ENCODE results near the gene ROBO1. TPM values are rescaled to one million over a fixed set of nuclear protein-coding genes. Genes with fewer than 3 reads are reported as not detected.

Gene ROBO1
- polyA plus RNA-seq, 2 donors = 4.7 to 12.0 TPM

- Histone ChIP-seq H3K4me1 (ENCODE audit: control insufficient read depth in 2 of 2, insufficient read depth in 2 of 2, low read length in 1 of 2) (no peaks in the 10 kb centered on the region), H3K36me3 (ENCODE audit: control insufficient read depth in 2 of 2, insufficient read depth in 2 of 2, low read length in 1 of 2) (no peaks in the 10 kb centered on the region), H3K27me3 (ENCODE audit: control insufficient read depth in 1 of 2, insufficient read depth in 2 of 2, low read length in 2 of 2) (no peaks in the 10 kb centered on the region), H3K27ac (ENCODE audit: low read depth in 2 of 2, low read length in 1 of 2) (no peak overlapping the region), H3K4me3 (ENCODE audit: low read depth in 1 of 2, low read length in 2 of 2) (no peak overlapping the region), H3K9me3 (ENCODE audit: control insufficient read depth in 2 of 2, insufficient read depth in 1 of 2, low read depth in 1 of 2, low read length in 1 of 2) (no peaks in the 10 kb centered on the region)
- WGBS, 2 donors = 51 to 56% methylated on average over 3 of the region's 3 CpGs
Observed at GRCh38 chr3:79414806-79415205, 353.0 kb downstream of the ROBO1 start.

DNA sequence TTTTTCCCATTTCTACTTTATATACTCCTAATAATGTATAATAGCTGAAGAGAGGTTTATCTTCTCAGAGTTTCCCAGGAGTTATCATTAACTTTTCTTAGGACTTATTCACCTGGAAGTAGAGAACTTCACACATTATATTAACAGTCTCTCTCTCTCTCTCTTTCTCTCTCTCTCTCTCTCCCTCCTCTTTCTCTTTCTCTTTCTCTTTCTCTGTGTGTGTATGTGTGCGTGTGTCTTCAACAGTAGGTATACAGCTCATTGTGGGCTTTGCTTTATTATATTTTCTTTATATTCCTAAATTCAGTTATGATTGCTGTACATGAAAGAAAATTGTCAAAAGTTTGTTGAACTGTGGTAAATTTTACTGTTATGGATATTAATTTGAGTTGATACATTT, 353.8 kb downstream of the ROBO1 start:
- WGBS, 2 donors = 69 to 80% methylated on average over 1 of the region's 1 CpG
- no peak overlapping the region for H3K27ac ChIP-seq (ENCODE audit: low read depth in 2 of 2, low read length in 1 of 2)

DNA sequence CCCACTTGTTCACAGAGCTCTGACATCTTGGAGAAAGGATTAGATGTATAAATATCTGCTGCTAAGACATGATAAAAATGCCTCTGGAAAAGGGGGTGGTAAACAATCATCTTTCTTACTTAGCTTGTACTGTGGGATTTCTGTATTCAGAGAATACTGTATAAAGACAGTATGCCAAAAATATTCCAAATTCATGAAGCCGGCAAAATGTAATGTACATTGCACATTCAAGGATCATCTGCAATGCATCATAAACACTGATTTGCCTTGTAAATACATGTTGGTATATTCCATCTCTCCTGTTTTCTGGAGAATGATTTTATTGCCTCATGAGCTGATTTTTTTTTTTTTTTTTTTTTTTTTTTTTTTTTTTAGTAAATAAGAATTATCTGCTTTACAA, 355.3 kb downstream of the ROBO1 start:
- Histone ChIP-seq H3K36me3 (ENCODE audit: control insufficient read depth in 2 of 2, insufficient read depth in 2 of 2, low read length in 1 of 2) (no peaks in the 10 kb centered on the region), H3K27me3 (ENCODE audit: control insufficient read depth in 1 of 2, insufficient read depth in 2 of 2, low read length in 2 of 2) (no peaks in the 10 kb centered on the region), H3K4me3 (ENCODE audit: low read depth in 1 of 2, low read length in 2 of 2) (no peak overlapping the region), H3K27ac (ENCODE audit: low read depth in 2 of 2, low read length in 1 of 2) (no peak overlapping the region), H3K9me3 (ENCODE audit: control insufficient read depth in 2 of 2, insufficient read depth in 1 of 2, low read depth in 1 of 2, low read length in 1 of 2) (no peaks in the 10 kb centered on the region), H3K4me1 (ENCODE audit: control insufficient read depth in 2 of 2, insufficient read depth in 2 of 2, low read length in 1 of 2) (no peaks in the 10 kb centered on the region)
- 0% methylated on average over 1 of the region's 1 CpG for WGBS, 2 donors

More for the DNA sequence above, 353.8 kb downstream of the ROBO1 start:
- Histone ChIP-seq H3K9me3 (ENCODE audit: control insufficient read depth in 2 of 2, insufficient read depth in 1 of 2, low read depth in 1 of 2, low read length in 1 of 2) (no peaks in the 10 kb centered on the region), H3K36me3 (ENCODE audit: control insufficient read depth in 2 of 2, insufficient read depth in 2 of 2, low read length in 1 of 2) (no peaks in the 10 kb centered on the region), H3K4me3 (ENCODE audit: low read depth in 1 of 2, low read length in 2 of 2) (no peak overlapping the region), H3K27me3 (ENCODE audit: control insufficient read depth in 1 of 2, insufficient read depth in 2 of 2, low read length in 2 of 2) (no peaks in the 10 kb centered on the region), H3K4me1 (ENCODE audit: control insufficient read depth in 2 of 2, insufficient read depth in 2 of 2, low read length in 1 of 2) (no peaks in the 10 kb centered on the region)

DNA sequence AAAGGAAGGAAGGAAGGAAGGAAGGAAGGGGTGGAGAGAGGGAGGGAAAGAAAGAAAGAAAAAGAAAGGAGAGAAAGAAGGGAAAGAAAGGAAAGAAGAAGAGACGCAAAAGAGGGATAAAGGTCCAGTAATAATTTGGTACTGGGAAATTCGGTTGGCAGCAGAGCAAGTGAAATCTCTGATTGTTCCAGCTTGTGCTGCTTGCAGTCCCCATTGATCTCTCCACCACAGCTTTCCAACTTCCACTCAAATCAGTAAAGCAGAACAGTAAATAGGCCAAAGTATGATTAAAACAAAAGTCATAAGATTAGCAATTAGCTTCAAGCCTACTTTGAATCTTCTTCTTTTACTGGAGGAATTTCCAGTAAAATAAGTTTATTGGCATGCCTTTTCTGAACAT, 357.2 kb downstream of the ROBO1 start:
- 66 to 71% methylated on average over 2 of the region's 2 CpGs for WGBS, 2 donors
- Histone ChIP-seq H3K4me1 (ENCODE audit: control insufficient read depth in 2 of 2, insufficient read depth in 2 of 2, low read length in 1 of 2) (no peaks in the 10 kb centered on the region), H3K4me3 (ENCODE audit: low read depth in 1 of 2, low read length in 2 of 2) (no peak overlapping the region), H3K36me3 (ENCODE audit: control insufficient read depth in 2 of 2, insufficient read depth in 2 of 2, low read length in 1 of 2) (no peaks in the 10 kb centered on the region), H3K27me3 (ENCODE audit: control insufficient read depth in 1 of 2, insufficient read depth in 2 of 2, low read length in 2 of 2) (no peaks in the 10 kb centered on the region), H3K9me3 (ENCODE audit: control insufficient read depth in 2 of 2, insufficient read depth in 1 of 2, low read depth in 1 of 2, low read length in 1 of 2) (no peaks in the 10 kb centered on the region), H3K27ac (ENCODE audit: low read depth in 2 of 2, low read length in 1 of 2) (no peak overlapping the region)

GRCh38 chr3:79410136-79410535, 357.7 kb downstream of the ROBO1 start:
- H3K27ac ChIP-seq (ENCODE audit: low read depth in 2 of 2, low read length in 1 of 2) = no peak overlapping the region
- 78 to 87% methylated on average over 2 of the region's 2 CpGs for WGBS, 2 donors
- H3K27me3 ChIP-seq (ENCODE audit: control insufficient read depth in 1 of 2, insufficient read depth in 2 of 2, low read length in 2 of 2) = no peaks in the 10 kb centered on the region
- no peaks in the 10 kb centered on the region for H3K9me3 ChIP-seq (ENCODE audit: control insufficient read depth in 2 of 2, insufficient read depth in 1 of 2, low read depth in 1 of 2, low read length in 1 of 2)
- H3K36me3 ChIP-seq (ENCODE audit: control insufficient read depth in 2 of 2, insufficient read depth in 2 of 2, low read length in 1 of 2) = no peaks in the 10 kb centered on the region
- H3K4me1 ChIP-seq (ENCODE audit: control insufficient read depth in 2 of 2, insufficient read depth in 2 of 2, low read length in 1 of 2) = no peaks in the 10 kb centered on the region
- H3K4me3 ChIP-seq (ENCODE audit: low read depth in 1 of 2, low read length in 2 of 2) = no peak overlapping the region

- Histone ChIP-seq H3K36me3 (ENCODE audit: control insufficient read depth in 2 of 2, insufficient read depth in 2 of 2, low read length in 1 of 2) (no peaks in the 10 kb centered on the region), H3K27ac (ENCODE audit: low read depth in 2 of 2, low read length in 1 of 2) (no peak overlapping the region), H3K27me3 (ENCODE audit: control insufficient read depth in 1 of 2, insufficient read depth in 2 of 2, low read length in 2 of 2) (no peaks in the 10 kb centered on the region), H3K9me3 (ENCODE audit: control insufficient read depth in 2 of 2, insufficient read depth in 1 of 2, low read depth in 1 of 2, low read length in 1 of 2) (no peaks in the 10 kb centered on the region), H3K4me3 (ENCODE audit: low read depth in 1 of 2, low read length in 2 of 2) (no peak overlapping the region), H3K4me1 (ENCODE audit: control insufficient read depth in 2 of 2, insufficient read depth in 2 of 2, low read length in 1 of 2) (no peaks in the 10 kb centered on the region)
- WGBS, 2 donors = 84% methylated on average over 2 of the region's 2 CpGs
Observed at GRCh38 chr3:79406175-79406574, 361.6 kb downstream of the ROBO1 start.

DNA sequence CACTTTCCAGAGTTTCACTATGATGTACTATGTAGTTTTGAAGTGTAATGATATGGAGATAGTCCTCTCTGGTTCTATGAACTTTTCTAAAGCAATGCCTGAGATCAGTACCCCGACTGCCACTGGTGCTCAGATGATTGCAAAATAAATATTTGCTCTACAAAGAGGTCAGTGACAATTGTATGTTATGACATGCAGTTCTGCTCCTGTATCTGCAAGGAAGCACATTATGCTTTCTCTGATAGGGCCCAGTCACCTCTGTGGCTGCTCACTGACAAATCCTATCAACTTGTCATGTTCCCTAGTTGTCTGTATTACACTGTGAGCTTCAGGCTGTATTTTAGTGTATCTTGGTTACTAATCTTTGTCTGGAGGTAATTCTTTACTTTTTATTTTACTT, 362.6 kb downstream of the ROBO1 start:
- H3K36me3 ChIP-seq (ENCODE audit: control insufficient read depth in 2 of 2, insufficient read depth in 2 of 2, low read length in 1 of 2) = no peaks in the 10 kb centered on the region
- WGBS, 2 donors = 29 to 45% methylated on average over 1 of the region's 1 CpG
- H3K4me3 ChIP-seq (ENCODE audit: low read depth in 1 of 2, low read length in 2 of 2) = no peak overlapping the region
- H3K4me1 ChIP-seq (ENCODE audit: control insufficient read depth in 2 of 2, insufficient read depth in 2 of 2, low read length in 1 of 2) = no peaks in the 10 kb centered on the region
- H3K27ac ChIP-seq (ENCODE audit: low read depth in 2 of 2, low read length in 1 of 2) = no peak overlapping the region
- no peaks in the 10 kb centered on the region for H3K27me3 ChIP-seq (ENCODE audit: control insufficient read depth in 1 of 2, insufficient read depth in 2 of 2, low read length in 2 of 2)
- no peaks in the 10 kb centered on the region for H3K9me3 ChIP-seq (ENCODE audit: control insufficient read depth in 2 of 2, insufficient read depth in 1 of 2, low read depth in 1 of 2, low read length in 1 of 2)

DNA sequence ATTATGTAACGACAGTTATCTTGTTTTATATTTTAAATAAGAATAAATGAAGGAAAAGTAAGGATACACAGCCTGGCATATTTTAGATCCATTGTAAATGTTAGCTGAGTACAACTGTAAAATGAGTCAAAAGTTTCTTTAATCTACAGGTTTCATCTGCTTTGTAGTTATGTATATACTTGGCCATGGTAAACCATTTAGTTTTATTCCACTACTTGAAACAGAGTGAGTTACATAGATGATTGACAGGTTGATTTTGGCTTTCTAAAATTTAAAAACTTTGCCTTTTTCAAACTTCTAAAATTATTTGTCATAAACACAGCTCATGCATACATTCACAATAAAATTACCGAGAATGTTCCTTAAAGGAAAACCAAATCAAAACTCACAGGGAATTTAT, 371.2 kb downstream of the ROBO1 start:
- H3K4me3 ChIP-seq (ENCODE audit: low read depth in 1 of 2, low read length in 2 of 2) = no peak overlapping the region
- H3K27ac ChIP-seq (ENCODE audit: low read depth in 2 of 2, low read length in 1 of 2) = no peak overlapping the region
- no peaks in the 10 kb centered on the region for H3K4me1 ChIP-seq (ENCODE audit: control insufficient read depth in 2 of 2, insufficient read depth in 2 of 2, low read length in 1 of 2)
- H3K9me3 ChIP-seq (ENCODE audit: control insufficient read depth in 2 of 2, insufficient read depth in 1 of 2, low read depth in 1 of 2, low read length in 1 of 2) = no peaks in the 10 kb centered on the region
- no peaks in the 10 kb centered on the region for H3K36me3 ChIP-seq (ENCODE audit: control insufficient read depth in 2 of 2, insufficient read depth in 2 of 2, low read length in 1 of 2)
- WGBS, 2 donors = 88 to 93% methylated on average over 2 of the region's 2 CpGs
- no peaks in the 10 kb centered on the region for H3K27me3 ChIP-seq (ENCODE audit: control insufficient read depth in 1 of 2, insufficient read depth in 2 of 2, low read length in 2 of 2)

DNA sequence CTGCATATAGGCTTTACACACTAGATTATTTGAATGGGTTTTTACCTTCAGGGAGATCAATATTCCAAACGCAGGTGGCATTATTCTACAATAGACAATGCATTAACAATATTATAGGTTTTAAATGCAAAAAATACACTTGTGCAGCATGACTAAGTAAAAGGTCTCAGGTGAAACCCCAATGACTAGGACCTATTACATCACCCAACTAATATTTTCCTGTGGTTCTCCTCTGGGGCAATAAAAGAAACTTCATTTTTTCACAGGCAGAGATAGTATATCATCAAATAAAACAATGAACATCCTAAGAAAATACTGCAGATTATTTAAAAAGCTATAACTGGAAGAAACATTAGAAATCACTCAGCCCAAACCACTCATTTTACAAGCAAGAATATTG, 375.3 kb downstream of the ROBO1 start:
- Histone ChIP-seq H3K36me3 (ENCODE audit: control insufficient read depth in 2 of 2, insufficient read depth in 2 of 2, low read length in 1 of 2) (no peaks in the 10 kb centered on the region), H3K4me3 (ENCODE audit: low read depth in 1 of 2, low read length in 2 of 2) (no peak overlapping the region), H3K27ac (ENCODE audit: low read depth in 2 of 2, low read length in 1 of 2) (no peak overlapping the region), H3K9me3 (ENCODE audit: control insufficient read depth in 2 of 2, insufficient read depth in 1 of 2, low read depth in 1 of 2, low read length in 1 of 2) (no peaks in the 10 kb centered on the region), H3K27me3 (ENCODE audit: control insufficient read depth in 1 of 2, insufficient read depth in 2 of 2, low read length in 2 of 2) (no peaks in the 10 kb centered on the region), H3K4me1 (ENCODE audit: control insufficient read depth in 2 of 2, insufficient read depth in 2 of 2, low read length in 1 of 2) (no peaks in the 10 kb centered on the region)
- 70 to 87% methylated on average over 1 of the region's 1 CpG for WGBS, 2 donors

DNA sequence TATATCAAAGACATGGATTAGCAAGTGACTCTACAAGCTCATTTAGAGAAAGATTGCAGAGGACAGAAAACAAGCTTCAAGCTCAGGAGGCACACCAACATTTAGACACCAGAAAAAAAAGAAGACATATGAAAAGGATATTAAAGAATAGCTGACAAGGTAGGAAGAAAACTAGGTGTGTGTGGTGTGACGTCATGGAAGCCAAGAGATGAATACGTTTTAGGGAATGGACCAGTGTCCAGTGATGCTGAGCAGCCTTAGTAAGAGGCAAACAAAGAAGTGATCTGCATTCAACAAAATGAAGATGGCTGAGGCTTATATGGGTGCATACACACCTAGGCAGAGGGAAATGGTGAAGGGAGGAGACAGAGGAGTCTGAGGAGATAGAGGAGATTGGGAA, 377.4 kb downstream of the ROBO1 start:
- Histone ChIP-seq H3K36me3 (ENCODE audit: control insufficient read depth in 2 of 2, insufficient read depth in 2 of 2, low read length in 1 of 2) (no peaks in the 10 kb centered on the region), H3K4me3 (ENCODE audit: low read depth in 1 of 2, low read length in 2 of 2) (no peak overlapping the region), H3K27me3 (ENCODE audit: control insufficient read depth in 1 of 2, insufficient read depth in 2 of 2, low read length in 2 of 2) (no peaks in the 10 kb centered on the region), H3K27ac (ENCODE audit: low read depth in 2 of 2, low read length in 1 of 2) (no peak overlapping the region), H3K4me1 (ENCODE audit: control insufficient read depth in 2 of 2, insufficient read depth in 2 of 2, low read length in 1 of 2) (no peaks in the 10 kb centered on the region), H3K9me3 (ENCODE audit: control insufficient read depth in 2 of 2, insufficient read depth in 1 of 2, low read depth in 1 of 2, low read length in 1 of 2) (no peaks in the 10 kb centered on the region)
- 86 to 87% methylated on average over 2 of the region's 2 CpGs for WGBS, 2 donors

All from esophagus (tissue), 2 donors.